CMK (cell line): Measurements from ENCODE around the gene PGAM5.

ENCODE experiments used
- DNase-seq: peaks from one replicate; pipeline ENCODE4 v3.0.0-alpha.2; 2010; ENCODE audit warnings: low read depth

PGAM5 gene

DNA sequence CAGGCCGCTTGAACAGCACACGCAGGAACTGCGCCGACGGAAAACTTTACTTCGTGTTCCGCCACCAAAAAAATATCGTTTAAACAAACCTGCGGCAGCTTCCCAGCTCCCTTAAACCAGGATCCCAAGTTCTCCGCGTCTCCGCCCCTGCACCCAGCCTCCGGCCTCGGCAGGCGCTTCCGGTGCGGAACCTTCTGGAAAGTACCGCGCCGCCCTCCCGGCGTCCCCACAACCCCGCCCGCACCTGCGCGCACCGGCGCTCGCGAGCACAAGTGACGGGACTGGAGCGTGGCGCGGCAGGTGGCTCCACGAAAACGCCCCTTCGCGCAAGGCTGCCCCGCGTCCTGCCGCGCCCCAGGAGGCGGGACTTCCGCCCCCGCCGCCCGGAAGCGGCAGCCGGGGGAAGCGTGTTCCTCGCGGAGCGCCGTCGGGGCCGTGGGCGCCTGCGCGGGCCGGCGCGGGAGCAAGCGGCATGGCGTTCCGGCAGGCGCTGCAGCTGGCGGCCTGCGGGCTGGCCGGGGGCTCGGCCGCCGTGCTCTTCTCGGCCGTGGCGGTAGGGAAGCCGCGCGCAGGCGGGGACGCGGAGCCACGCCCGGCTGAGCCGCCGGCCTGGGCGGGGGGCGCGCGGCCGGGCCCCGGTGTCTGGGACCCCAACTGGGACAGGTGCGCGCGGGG lies at the start of gene PGAM5:
PGAM5 (plus strand) TSS at position 438 of the 675 bp plus-strand sequence; CDS start at position 473, 35 bp downstream.
- peak; percentile 84 for DNase-seq

DNA sequence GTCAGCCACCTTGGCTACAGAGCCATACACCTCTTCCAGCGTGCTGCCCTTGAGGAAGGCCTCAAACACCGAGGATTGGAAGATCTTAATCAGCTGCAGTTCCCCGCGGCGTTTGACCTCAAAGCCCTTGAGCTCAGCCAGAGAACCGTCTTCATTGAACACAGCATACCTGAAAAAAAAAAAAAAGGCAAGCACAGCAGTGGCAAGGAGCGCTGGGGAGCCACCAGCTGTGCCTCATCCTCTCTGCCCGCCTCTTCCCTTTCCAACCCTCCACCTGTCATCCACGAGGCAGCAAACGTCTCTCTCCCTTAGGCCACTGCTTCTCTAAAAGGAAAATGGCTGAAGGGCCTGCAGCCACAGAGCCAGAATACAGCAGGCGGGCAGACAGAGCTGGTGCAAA lies 49.6 kb upstream of the PGAM5 start:
- DNase-seq = no peak

DNA sequence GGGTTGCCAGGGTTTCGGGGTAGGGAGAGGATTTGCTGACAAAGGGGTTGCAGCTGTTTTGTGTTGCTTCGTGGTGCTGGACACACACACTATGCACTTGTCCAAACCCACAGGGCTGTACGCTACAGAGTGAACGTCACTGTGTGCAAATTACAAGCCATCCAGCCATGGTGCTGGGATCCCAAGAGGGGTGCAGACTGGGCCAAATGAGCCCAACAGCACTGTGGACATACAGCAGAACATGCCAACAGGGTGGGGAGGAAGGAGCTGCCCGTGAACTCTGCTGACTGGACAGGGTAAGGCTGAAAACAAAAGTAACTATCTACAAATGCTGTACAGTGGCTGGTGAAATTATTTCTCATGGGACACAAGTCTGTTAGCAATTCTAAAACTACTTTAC lies 48.7 kb upstream of the PGAM5 start:
- no peak for DNase-seq

DNA sequence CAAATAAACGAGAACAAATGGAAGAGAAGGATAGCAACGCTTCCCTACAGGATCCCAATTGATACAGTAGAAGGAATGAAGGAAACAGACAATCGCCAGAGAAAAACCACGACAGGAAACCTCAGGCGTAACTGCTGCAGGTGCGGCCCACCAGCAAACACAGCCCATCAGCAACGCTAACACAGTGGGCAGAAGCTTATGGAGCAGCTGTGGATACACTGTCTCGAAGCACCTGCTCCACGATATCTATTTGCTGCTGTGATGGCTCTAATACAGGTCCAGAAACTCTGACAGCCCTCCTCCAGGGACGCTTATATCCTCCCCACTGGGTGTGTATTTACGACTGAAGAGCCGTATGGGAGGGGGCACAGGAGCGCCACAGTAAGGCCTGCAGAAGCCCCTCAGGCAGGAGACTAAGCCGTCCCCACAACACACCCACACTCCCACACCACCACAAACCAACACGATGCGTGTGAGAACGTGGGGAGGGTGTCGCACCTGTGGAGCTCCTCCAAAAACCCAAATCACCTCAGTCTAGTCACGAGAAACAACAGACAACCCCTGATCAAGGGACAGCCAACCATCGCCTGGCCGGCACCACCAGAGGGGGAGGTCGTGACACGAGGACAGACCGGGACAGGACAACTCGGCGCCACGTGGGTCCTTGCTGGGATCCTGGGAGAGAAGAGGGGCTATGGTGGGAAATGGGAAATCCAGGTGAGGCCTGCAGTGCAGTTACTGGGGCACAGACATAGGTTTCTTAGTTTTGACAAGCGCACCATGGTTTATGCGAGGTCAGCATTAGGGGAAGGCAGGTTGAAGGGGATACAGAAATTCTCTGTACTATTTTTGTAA lies 47.5 kb upstream of the PGAM5 start:
- DNase-seq = no peak

DNA sequence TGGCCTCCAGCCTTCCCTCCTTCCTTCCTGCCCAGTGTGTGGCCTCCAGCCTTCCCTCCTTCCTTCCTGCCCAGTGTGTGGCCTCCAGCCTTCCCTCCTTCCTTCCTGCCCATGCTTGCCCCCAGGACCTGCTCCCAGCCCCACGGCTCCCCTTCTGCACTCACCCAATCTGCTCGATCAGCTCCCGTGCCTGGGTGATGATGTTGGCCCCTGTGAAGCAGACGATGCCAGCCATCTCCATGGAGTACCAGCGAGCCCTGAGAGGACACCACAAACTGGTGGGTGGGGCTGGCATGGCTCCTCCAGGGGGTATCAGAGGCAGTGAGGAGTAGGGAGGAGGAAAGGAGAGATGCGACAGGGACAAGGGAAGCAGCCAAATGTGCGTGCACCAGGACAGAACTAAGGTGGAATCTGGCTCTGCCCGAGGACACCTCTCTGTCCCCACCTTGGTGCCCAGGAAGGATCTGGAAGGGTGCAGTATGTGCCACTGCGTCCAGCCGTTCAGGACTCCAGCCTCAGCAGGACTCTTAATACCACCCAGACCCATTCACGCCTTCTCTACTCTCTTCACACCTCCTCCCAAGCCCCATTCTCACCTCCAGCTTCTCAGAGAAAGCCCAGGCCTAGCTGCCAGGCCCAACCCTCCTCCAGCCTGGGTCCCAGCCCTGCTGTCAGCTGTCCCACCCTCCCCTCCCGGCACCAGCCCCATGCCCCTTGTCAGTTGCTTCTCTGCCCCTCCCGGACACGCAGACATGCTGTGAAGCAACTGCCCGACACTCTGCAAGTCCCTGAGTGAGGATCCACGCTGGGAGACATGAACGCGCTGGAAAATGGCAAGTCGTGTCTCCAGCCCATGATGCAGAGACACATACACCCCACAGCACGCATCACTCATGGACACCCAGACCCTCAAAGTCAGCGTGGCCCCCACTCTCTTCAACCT lies 46.2 kb upstream of the PGAM5 start:
- DNase-seq = peak; percentile 45

DNA sequence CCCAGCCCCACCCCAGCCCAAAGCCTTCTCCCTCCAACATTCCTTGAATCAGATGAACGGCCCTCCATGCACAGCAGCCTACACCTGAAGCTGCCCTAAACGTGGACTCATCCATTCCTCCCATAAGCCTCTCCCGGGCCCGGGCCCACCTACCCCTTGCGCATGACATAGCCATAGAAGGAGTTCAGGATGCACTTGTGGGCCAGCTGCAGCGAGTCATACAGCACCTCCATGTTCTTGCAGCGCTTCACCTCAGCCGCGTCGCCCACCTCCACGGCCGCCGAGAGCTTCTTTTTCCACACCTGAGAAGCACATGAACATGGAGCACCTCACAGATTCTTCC lies 45.5 kb upstream of the PGAM5 start:
- no peak for DNase-seq

DNA sequence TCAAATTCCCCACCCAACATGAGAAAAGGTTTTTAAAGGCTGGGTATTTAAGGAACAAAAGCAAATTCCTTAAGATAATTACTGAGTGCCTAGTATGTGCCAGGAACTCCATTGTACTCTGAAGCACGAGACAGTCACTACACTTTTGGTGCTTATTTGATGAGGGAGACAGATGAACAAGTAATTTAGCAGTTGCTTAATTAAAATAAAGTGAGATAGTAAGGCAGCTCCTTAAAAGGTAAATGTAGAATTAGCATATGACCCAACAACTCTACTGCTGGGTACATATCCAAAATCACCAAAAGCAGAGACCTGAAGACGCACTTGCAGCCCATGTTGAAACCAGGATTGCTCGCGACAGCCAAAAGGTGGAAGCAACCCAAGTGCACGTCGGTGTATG lies 44.8 kb upstream of the PGAM5 start:
- DNase-seq = no peak

DNA sequence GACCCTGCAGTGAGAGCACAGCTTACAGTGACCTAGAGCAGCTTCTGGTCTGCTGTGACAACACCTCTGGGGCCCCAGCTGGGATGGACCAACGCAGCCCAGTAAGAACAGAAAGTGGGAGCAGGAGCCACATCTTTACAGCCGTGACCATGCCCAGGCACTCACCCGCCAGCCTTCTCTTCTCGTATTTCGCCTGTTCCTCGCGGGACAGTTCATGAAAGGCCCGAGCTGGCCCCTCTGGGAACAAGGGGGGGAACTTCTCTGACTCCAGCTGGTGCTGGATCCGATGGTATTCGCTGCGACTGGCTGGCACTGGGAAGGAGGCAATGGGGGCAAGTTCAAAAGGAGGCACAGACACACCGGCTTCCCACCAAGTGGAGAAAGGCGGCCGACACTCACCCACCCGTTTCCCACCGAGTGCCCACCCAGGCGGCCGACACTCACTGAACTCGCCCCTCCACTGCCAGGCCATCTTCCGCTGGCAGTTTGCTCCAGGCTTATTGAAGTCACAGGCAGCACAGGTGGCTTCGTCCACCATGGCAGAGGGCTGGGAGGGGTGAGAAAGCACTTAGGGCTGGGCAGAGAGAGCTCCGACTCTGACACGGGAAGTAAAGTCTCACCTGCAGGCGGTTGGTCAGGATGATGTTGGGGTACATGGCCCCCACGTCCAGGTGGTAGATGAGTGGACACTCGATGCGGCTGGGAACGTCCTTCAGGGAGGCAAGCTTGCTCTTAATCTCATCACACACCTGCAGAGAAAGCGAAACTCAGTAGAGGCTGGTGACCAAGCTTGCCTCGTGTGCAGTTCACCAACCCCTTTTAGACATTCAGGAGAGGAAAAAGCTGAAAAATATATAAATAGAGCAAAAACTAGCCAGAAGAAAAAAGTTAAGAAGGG lies 42.2 kb upstream of the PGAM5 start:
- no peak for DNase-seq

DNA sequence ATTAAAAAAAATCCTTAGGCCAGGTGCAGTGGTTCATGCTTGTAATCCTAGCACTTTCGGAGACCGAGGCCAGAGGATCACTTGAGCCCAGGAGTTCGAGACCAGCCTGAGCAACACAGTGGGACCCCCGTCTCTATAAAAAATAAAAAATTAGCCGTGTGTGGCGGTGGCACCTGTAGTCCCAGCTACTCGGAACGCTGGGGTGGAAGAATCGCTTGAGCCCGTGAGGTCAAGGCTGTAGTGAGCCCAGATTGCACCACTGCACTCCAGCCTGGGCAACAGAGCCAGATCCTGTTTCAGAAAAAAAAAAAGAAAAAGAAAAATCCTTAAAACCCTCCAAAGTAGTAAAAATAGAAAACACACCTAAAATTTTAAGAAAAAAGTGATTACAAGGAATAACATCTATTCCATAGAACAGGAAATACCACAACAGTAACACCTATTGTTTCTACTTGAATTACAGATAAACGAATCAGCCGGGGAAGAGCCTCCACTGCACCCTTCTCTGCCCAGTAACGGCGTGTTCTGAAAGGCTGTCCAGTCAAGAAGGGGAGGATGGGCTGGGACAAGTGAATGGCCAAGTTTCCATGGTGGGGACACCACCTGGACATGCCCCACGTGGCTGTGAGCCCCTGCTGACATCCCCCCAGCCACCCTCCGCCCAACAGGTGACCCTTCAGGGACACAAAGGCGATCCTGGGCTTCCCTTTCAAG lies 41.3 kb upstream of the PGAM5 start:
- DNase-seq = no peak

DNA sequence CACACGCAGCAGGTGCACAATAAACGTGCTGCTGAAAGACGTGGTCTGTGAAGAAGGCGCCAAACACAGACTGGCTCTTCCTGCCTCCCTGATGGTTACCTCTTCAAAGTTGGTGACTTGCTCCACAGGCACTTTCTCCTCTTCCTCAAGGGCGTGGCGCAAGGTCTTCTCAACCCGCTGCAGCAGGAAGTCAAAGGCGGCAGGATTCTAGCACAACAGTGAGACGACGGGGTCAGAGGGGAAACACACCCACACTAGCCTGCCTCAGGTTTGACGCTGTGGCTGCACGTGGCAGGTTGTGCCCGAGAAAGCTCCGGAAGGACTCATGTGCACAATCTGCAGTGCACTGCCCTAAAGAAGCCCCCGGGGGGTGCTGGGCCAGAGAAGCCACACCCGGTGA lies 38.5 kb upstream of the PGAM5 start:
- DNase-seq = no peak

DNA sequence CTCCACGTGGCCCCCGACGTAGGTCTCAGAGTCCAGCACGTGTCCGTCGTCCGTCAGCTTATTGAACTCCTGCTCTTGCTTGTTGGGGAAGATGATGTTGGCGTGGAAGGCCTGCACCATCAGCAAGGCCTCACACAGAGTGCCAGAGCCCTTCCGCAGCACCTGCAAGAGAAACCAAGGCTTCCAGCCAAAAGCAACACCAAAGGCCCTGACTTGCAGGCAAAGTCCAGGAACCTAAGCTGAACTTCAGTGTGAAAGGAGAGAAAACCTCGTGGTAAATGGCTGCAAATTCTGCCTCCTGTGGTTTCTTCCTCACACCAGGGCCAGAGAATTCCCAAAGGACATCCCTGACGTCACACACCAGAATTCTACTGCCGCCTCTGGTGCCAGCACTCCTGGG lies 38.0 kb upstream of the PGAM5 start:
- no peak for DNase-seq

DNA sequence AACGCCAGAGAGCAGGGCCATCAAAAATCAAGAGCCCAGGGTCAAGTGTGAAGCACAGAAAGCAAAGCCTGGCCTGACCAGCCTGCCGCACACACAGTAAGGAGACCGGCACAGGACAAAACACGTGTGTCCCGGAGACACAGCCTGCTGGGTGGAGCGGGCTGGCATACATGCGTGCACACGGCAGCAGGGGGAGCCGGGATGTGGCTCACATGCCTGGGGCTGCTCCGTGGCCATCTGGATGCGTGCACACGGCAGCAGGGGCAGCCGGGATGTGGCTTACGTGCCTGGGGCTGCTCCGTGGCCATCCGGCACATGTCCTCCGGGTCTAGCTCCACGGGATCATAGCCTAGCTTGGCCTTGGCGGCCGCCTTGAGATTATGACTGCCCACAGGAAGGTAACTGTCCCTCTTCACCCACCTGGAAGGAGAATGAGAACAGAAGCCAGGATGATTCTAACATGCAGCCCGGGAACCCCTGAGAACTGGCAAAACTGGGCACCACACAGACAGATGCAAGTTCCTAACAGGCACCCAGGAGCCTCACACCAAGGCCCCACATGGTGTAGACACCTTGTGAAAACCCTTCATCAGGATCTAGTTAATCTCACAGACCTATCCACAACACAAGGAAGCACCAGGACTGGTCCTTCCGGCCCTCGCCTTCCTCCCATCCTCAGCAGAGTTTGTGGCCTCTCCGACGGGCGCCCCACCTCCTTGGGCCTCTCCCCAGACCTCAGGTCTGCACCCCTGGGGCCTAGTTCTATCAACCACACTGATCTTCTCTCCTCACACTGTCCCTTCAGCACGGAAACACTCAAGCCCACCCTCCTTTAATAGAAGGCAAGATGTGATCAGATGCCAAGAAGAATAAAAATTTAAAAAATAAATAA lies 37.1 kb upstream of the PGAM5 start:
- no peak for DNase-seq

DNA sequence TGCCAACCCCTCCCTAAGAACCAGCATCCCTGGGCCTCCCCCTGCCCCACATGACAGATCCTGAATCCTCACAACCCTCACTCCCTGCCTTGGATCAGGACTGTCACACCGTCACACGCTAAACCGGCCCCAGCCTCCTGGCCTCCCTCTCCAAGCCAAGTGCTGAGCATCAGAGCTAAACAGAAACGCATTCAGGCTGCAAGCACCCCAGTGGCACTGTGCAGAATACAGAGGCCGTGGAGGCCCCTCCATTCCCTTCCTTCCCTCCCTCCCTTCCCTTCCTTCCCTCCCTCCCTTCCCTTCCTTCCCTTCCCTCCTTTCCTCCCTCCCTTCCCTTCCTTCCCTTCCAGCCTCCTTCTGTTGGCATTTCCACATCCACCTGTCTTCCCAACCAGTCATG lies 36.1 kb upstream of the PGAM5 start:
- DNase-seq = no peak

DNA sequence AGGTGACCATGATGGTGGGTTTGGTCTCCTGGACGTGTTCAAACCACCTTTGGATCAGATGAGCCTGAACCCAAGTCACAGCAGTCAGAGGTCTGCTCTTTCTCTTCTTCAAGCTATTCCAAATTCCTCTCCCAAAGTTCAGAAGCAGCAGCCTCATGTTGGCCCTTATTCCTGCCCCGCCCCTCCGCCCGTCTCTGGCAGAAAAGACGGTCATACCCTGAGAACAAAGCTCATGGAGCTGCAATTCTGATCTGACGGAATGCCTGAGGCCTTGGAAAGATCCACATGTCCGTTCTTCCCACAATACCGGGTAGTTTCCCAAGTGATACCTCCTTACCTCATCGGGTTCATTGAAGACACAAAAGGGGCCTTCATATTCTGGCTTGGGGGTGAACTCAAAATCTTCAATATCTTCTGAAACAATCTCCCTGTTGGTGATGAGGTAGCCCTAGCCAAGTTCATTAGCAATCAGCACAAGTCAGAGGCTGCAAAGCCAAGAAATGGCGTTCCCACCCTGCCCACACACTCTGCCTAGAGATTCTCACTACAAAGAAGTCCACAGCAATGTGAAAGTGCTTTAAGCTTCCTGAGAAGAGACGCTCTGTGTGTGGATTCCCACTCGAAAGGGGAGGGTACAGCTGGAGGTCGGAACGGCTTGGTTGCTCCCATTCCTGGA lies 34.7 kb upstream of the PGAM5 start:
- no peak for DNase-seq

DNA sequence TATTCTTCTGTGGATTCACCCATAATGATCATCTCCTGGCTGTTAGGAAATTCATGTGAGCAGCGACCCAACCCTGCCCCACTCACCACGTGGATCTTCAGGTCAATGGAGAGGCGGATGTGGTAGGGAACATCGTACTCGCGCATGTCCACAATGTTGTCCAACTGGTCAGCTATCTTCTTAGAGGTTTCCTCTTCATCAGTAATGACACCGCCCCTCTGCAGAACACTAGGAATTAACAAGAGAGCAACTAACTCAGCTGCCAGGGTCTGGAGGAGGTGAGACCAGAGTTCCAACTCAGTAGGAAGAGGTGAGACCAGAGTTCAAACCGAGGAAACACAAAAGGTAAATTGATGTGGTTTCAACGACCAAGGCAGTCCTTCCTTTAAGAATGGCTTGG lies 33.1 kb upstream of the PGAM5 start:
- no peak for DNase-seq

DNA sequence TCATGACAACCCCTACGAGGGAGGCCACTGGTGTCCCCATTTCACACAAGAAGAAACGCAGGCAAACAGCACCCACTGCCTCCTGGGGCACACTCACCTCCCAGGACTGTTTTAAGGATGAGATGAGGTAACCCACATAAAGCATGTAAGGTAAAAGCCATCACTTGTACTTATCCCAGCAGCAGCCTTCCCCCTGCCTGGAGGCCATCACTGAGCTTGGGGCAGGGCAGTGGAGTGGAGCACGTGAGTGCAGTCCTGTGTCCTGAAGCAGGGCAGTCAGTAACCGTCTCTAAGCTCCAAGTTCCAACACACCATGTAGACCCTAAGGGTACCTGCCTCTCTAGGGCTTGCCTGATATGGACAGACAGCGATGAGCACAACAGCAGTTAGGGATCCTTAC lies 25.2 kb upstream of the PGAM5 start:
- no peak for DNase-seq

DNA sequence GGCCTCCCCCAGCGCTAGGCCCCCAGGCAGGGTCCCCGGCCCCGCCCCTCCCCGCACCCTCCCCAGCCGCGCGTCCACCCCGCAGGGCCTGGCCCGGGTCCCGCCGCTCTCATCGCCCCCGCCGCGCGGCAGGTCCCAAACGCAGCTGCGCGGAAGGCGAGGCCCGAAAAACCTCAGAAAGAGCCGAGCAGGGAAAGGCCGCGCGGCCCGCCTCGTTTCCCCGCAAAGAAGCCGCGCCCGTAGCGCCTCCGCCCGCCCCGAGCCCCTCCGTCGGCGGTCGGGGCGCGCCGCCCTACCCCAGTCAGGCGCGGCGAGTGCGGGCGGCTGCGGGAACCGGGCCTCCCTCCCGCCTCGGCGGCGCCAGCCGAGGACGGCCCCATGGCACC lies 23.8 kb upstream of the PGAM5 start:
- no peak for DNase-seq

DNA sequence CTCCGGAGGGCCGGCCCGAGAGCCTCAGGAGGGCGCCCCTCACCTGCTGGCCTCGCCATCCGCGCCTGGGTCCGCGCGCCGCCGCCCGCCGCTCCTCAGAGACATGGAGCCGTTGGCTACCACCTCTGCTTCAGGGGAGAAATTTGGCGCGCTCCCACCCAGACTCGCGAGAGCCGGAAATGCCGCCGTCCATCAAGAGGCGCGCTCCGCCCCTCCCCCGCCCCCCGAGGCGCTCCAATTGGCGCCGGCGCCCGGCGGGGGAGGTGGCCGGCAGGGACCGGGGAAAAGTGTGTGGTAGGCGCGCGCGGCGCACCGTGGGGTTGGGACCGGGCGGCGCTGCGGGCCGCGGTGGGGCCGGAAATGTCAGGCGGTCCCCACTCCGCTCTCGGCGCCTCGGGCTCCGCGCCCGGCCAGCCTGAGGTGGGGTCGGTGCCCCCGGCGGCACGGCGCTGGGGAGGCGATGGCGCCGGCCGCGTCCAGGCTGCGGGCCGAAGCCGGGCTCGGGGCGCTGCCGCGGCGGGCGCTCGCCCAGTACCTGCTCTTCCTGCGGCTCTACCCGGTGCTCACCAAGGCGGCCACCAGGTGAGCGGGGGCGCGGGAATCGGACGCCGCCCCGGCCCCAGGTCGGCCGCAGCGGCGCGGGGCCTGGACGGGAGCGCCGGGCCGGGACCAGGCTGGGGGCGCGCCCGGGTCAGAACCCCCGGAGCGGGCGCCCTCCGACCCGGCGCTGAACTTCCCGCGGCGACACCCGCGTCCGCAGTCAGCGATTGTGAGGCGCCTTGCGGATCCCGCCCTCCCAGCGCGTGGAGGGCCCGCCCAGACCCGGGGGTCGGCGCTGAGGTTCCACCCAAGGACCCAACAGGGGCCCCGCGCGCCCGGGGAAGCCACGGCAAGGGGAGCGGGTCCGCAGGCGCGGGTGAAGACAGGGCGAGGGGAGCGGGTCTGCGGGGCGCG lies 23.2 kb upstream of the PGAM5 start, which contains the start of the genes POLE and PXMP2:
POLE (minus strand) TSS at position 132 of the 954 bp plus-strand sequence; CDS start at position 105, 27 bp downstream.
PXMP2 (plus strand) TSS at position 377 of the 954 bp plus-strand sequence; CDS start at position 461, 84 bp downstream.
- peak; percentile 82 for DNase-seq
